H1 (cell line): ENCODE measurements around the gene NPIPB6. TPM values are rescaled to one million over a fixed set of nuclear protein-coding genes. Genes with fewer than 3 reads are reported as not detected.
A peak's percentile ranks its signal among the peaks of the same experiment; 100 is the strongest.

ENCODE experiments used
- CTCF ChIA-PET: fragments of 300-600 bp; sonication (Branson Sonifier 250); formaldehyde crosslinking; loops from one replicate; lab custom pipeline; 2021; ENCODE audit not compliant: partially characterized antibody; lab: Charles Lee
- POLR2A ChIA-PET: fragments of 300-600 bp; sonication (Branson Sonifier 250); formaldehyde crosslinking; loops from one replicate; lab custom pipeline; 2021; ENCODE audit warnings: inconsistent platforms; ENCODE audit not compliant: partially characterized antibody; lab: Charles Lee
- DNase-seq, 2 experiments: peaks; one replicate each; pipeline versions ENCODE4 v3.0.0 to v3.0.0-alpha.2; 2010 to 2022; ENCODE audit warnings: low spot score in 2 of 2, low read depth in 1 of 2, mixed read lengths in 1 of 2
- FAIRE-seq: peaks from 2 replicates; lab custom pipeline; 2011; peaks lifted over from hg19 to GRCh38; lab: Jason Lieb, UNC
- H2AFZ ChIP-seq: 2 replicates; pipeline ENCODE4 v1.8.1; 2012; ENCODE audit warnings: low read length, inconsistent platforms
- H2AK5ac ChIP-seq: 2 replicates; pipeline ENCODE4 v1.6.1; 2013; ENCODE audit warnings: low read depth, low read length
- H2BK120ac ChIP-seq: replicated peaks from 2 replicates; pipeline ENCODE3; 2013; ENCODE audit warnings: low read depth, low read length, inconsistent platforms
- H2BK12ac ChIP-seq: 2 replicates; pipeline ENCODE4 v1.6.1; 2013; ENCODE audit warnings: low read depth, low read length
- H2BK15ac ChIP-seq: 2 replicates; pipeline ENCODE4 v1.6.1; 2013; ENCODE audit warnings: low read length
- H2BK20ac ChIP-seq: 2 replicates; pipeline ENCODE4 v1.6.1; 2013; ENCODE audit warnings: low read length
- H2BK5ac ChIP-seq: 2 replicates; pipeline ENCODE4 v1.6.1; 2013; ENCODE audit warnings: low read depth, low read length
- H3K14ac ChIP-seq: 2 replicates; pipeline ENCODE4 v1.6.1; 2013; ENCODE audit warnings: inconsistent platforms; ENCODE audit not compliant: insufficient read length
- H3K18ac ChIP-seq: 2 replicates; pipeline ENCODE4 v1.6.1; 2013; ENCODE audit warnings: low read length; ENCODE audit errors: extremely low read depth
- H3K23ac ChIP-seq: 2 replicates; pipeline ENCODE4 v1.6.1; 2013; ENCODE audit warnings: inconsistent platforms; ENCODE audit not compliant: insufficient read length
- H3K23me2 ChIP-seq: 2 replicates; pipeline ENCODE4 v1.6.1; 2013; ENCODE audit warnings: low read depth, low read length
- H3K27ac ChIP-seq: 2 replicates; pipeline ENCODE4 v1.6.1; 2011; ENCODE audit warnings: low read depth, low read length, inconsistent platforms
- H3K27me3 ChIP-seq, 4 experiments: replicated peaks in 1 of 4; 1 replicate in 1 of 4; 2 replicates in 3 of 4; pipeline versions ENCODE4 v1.6.1 to v1.8.1; 2011 to 2013; ENCODE audit warnings: low read length in 3 of 4, mild to moderate bottlenecking in 3 of 4, inconsistent platforms in 2 of 4, mixed read lengths in 2 of 4, moderate library complexity in 1 of 4; ENCODE audit not compliant: control insufficient read depth in 3 of 4, insufficient read depth in 3 of 4; ENCODE audit errors: extremely low read depth in 1 of 4
- H3K36me3 ChIP-seq, 4 experiments: 2 replicates each; pipeline versions ENCODE4 v1.6.1 to v1.8.1; 2011 to 2013; ENCODE audit warnings: mild to moderate bottlenecking in 4 of 4, low read length in 3 of 4, moderate library complexity in 2 of 4, control low read depth in 1 of 4, inconsistent platforms in 1 of 4; ENCODE audit not compliant: insufficient read depth in 4 of 4, control insufficient read depth in 2 of 4
- H3K4ac ChIP-seq: replicated peaks from 2 replicates; pipeline ENCODE3; 2013; ENCODE audit warnings: low read length, low read depth, mixed read lengths, inconsistent platforms; ENCODE audit not compliant: insufficient read length
- H3K4me1 ChIP-seq, 4 experiments: replicated peaks in 1 of 4; 1 replicate in 1 of 4; 2 replicates in 3 of 4; pipeline versions ENCODE4 v1.6.1 to v1.8.1; 2011 to 2013; ENCODE audit warnings: low read length in 3 of 4, inconsistent platforms in 2 of 4, mixed read lengths in 1 of 4; ENCODE audit not compliant: insufficient read depth in 4 of 4, control insufficient read depth in 3 of 4
- H3K4me2 ChIP-seq, 2 experiments: 2 replicates each; pipeline versions ENCODE4 v1.6.1 to v1.8.1; 2011 to 2013; ENCODE audit warnings: low read depth in 2 of 2, low read length in 2 of 2, control low read depth in 1 of 2, inconsistent platforms in 1 of 2, mild to moderate bottlenecking in 1 of 2; ENCODE audit not compliant: insufficient read depth in 1 of 2
- H3K4me3 ChIP-seq, 4 experiments: fragments of 200-600, 300-600 bp in 1 of 4; sonication (generic), shearing (Covaris generic), sonication (Bioruptor Twin) in 1 of 4; 2 replicates each; pipeline versions ENCODE4 v1.5.1 to v1.8.1; 2011 to 2016; ENCODE audit warnings: low read length in 4 of 4, low read depth in 3 of 4, control low read depth in 2 of 4, inconsistent platforms in 2 of 4, mild to moderate bottlenecking in 2 of 4, mixed read lengths in 1 of 4, moderate library complexity in 1 of 4; ENCODE audit not compliant: insufficient read depth in 2 of 4; ENCODE audit errors: extremely low read depth in 1 of 4
- H3K56ac ChIP-seq: replicated peaks from 2 replicates; pipeline ENCODE3; 2013; ENCODE audit warnings: low read depth, mild to moderate bottlenecking, mixed read lengths, low read length, inconsistent platforms; ENCODE audit not compliant: insufficient read length
- H3K79me1 ChIP-seq: 2 replicates; pipeline ENCODE4 v1.6.1; 2013; ENCODE audit warnings: low read depth, low read length, control low read depth
- H3K79me2 ChIP-seq, 2 experiments: 2 replicates each; pipeline versions ENCODE4 v1.6.1 to v1.8.1; 2012 to 2013; ENCODE audit warnings: low read length in 2 of 2, mild to moderate bottlenecking in 2 of 2, inconsistent platforms in 1 of 2; ENCODE audit not compliant: insufficient read depth in 2 of 2, control insufficient read depth in 1 of 2
- H3K9ac ChIP-seq, 4 experiments: replicated peaks in 1 of 4; 1 replicate in 1 of 4; 2 replicates in 3 of 4; pipeline versions ENCODE4 v1.6.1 to v1.8.1; 2011 to 2013; ENCODE audit warnings: low read depth in 3 of 4, low read length in 3 of 4, control low read depth in 2 of 4, mild to moderate bottlenecking in 2 of 4, moderate library complexity in 2 of 4, inconsistent platforms in 1 of 4; ENCODE audit errors: extremely low read depth in 1 of 4
- H3K9me3 ChIP-seq, 2 experiments: 2 replicates each; pipeline versions ENCODE4 v1.6.1 to v1.8.1; 2012 to 2013; ENCODE audit warnings: mild to moderate bottlenecking in 2 of 2, moderate library complexity in 2 of 2, control low read depth in 1 of 2, inconsistent platforms in 1 of 2, low read depth in 1 of 2, low read length in 1 of 2, mixed read lengths in 1 of 2; ENCODE audit not compliant: insufficient read depth in 2 of 2
- H4K20me1 ChIP-seq, 2 experiments: replicated peaks in 1 of 2; 2 replicates each; pipeline versions ENCODE3 to v1.8.1; 2011 to 2013; ENCODE audit warnings: inconsistent platforms in 2 of 2, low read length in 2 of 2, mild to moderate bottlenecking in 1 of 2; ENCODE audit not compliant: insufficient read depth in 2 of 2, control insufficient read depth in 1 of 2
- H4K5ac ChIP-seq: 2 replicates; pipeline ENCODE4 v1.6.1; 2013; ENCODE audit warnings: low read length, low read depth, mixed read lengths, inconsistent platforms; ENCODE audit not compliant: insufficient read length
- H4K8ac ChIP-seq: 2 replicates; pipeline ENCODE4 v1.8.0; 2013; ENCODE audit warnings: mild to moderate bottlenecking, moderate library complexity, low read length, inconsistent platforms; ENCODE audit not compliant: insufficient read depth; ENCODE audit errors: extremely low read depth
- H4K91ac ChIP-seq: replicated peaks from 2 replicates; pipeline ENCODE3; 2013; ENCODE audit warnings: low read length, mixed read lengths, inconsistent platforms; ENCODE audit not compliant: insufficient read length
- CBX5 ChIP-seq: fragments of 300-800, 300-1000 bp; sonication (generic); IDR thresholded peaks from 2 replicates; pipeline ENCODE4 v1.7.1; 2016; ENCODE audit warnings: antibody characterized with exemption, low read length, low read depth
- CEBPB ChIP-seq: IDR thresholded peaks from 2 replicates; pipeline ENCODE4 v1.6.1; 2012; ENCODE audit warnings: low read depth, low read length
- E2F6 ChIP-seq: IDR thresholded peaks from 2 replicates; pipeline ENCODE4 v1.6.1; 2012; ENCODE audit warnings: inconsistent platforms
- HDAC2 ChIP-seq, 2 experiments: fragments of 300-600 bp in 1 of 2; sonication (generic) in 1 of 2; IDR thresholded peaks; 2 replicates each; pipeline ENCODE4 v1.6.1; 2011 to 2012; ENCODE audit warnings: low read depth in 2 of 2, low read length in 2 of 2, mild to moderate bottlenecking in 2 of 2, moderate library complexity in 2 of 2, borderline replicate concordance in 1 of 2, inconsistent platforms in 1 of 2
- HDAC6 ChIP-seq: IDR thresholded peaks from one replicate; pipeline ENCODE4 v1.7.1; 2012; ENCODE audit warnings: low read depth, mild to moderate bottlenecking, inconsistent platforms, low read length, moderate library complexity
- KDM5A ChIP-seq: fragments of 200-600 bp; IDR thresholded peaks from 2 replicates; pipeline ENCODE4 v1.7.1; 2012; ENCODE audit warnings: mild to moderate bottlenecking, low read length, inconsistent platforms, mixed read lengths
- POLR2AphosphoS5 ChIP-seq: IDR thresholded peaks from 2 replicates; pipeline ENCODE4 v1.6.1; 2011; ENCODE audit warnings: low read depth, low read length
- POU5F1 ChIP-seq: IDR thresholded peaks from 2 replicates; pipeline ENCODE4 v1.6.1; 2011; ENCODE audit warnings: low read depth, mild to moderate bottlenecking, low read length, moderate library complexity
- SAP30 ChIP-seq: fragments of 300-600 bp; sonication (generic); IDR thresholded peaks from 2 replicates; pipeline ENCODE4 v1.7.1; 2012; ENCODE audit warnings: low read length, moderate library complexity, mild to moderate bottlenecking, inconsistent platforms; ENCODE audit not compliant: insufficient read depth, insufficient replicate concordance
- SP1 ChIP-seq: IDR thresholded peaks from 2 replicates; pipeline ENCODE4 v1.6.1; 2011; ENCODE audit warnings: low read depth, low read length
- YY1 ChIP-seq: IDR thresholded peaks from 2 replicates; pipeline ENCODE4 v1.6.1; 2011; ENCODE audit warnings: low read depth, mild to moderate bottlenecking, low read length
- ZNF274 ChIP-seq: IDR thresholded peaks from 2 replicates; pipeline ENCODE4 v1.7.0; 2012; ENCODE audit warnings: low read length, borderline replicate concordance; ENCODE audit errors: extremely low read depth
- WGBS, 2 experiments: shearing (Covaris generic) in 1 of 2; methylation state at CpG; one replicate each; pipeline versions ENCODE4 v1.1.6 to v1.1.7; 2013 to 2015; ENCODE audit warnings: low lambda C conversion rate in 2 of 2, mixed read lengths in 2 of 2, inconsistent platforms in 1 of 2, low coverage in 1 of 2, missing lambda C conversion rate in 1 of 2; ENCODE audit not compliant: insufficient replicate concordance in 2 of 2, insufficient coverage in 1 of 2, insufficient read length in 1 of 2; ENCODE audit errors: extremely low coverage in 1 of 2, missing lambda C conversion rate in 1 of 2; 5-methylcytosine and 5-hydroxymethylcytosine counted together
- polyA plus RNA-seq, 7 experiments: library from polyadenylated mRNA; depleted of rRNA in 3 of 7; stranded (reverse) in 5 of 7; unstranded in 2 of 7; fragments of >200 nt in 5 of 7; fragments of 200-250 nt in 2 of 7; gene quantifications; 1 replicate in 5 of 7; 2 replicates in 1 of 7; 4 replicates in 1 of 7; pipeline versions ENCODE4 v1.2.1 to v1.2.3, GENCODE V29; 2011 to 2013; ENCODE audit warnings: missing spikeins in 2 of 7, mixed read lengths in 2 of 7
- total RNA-seq: library from RNA; stranded (reverse); fragmentation: NEBNext Ultra II Directional; extraction: Animal tissue kit (Norgen Biotek cat#: 25700); gene quantifications from 2 replicates; pipeline ENCODE4 v1.2.1, GENCODE V29; 2021

Gene NPIPB6
- total and polyA plus RNA-seq, 2 of the 8 experiments (the other 6 are each of a cell fraction or from before 2014, with no cell fraction given) = 0.83 to 1.9 TPM

DNA sequence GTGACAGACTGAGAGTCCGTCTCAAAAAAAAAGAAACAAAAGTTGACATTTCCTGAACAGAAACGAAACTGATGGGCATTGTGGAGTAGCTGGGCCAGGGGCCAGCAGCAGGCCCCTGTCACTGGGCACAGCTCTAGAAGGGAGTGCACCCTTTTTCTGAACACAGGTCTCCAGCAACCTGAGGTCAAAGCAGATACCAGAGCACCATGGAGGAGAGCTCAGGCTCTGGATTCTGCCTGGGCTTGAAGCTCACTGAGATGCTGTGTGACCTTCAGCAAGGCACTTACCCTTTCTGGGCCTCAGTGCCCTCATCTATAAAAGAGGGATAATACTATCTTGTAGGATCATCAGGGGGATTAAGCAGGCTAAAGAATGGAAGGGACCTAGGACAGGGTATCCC is 66.0 kb downstream of the NPIPB6 start:
- no peak overlapping the region for H4K91ac ChIP-seq
- H3K9me3 ChIP-seq = no peaks in the 10 kb centered on the region
- DNase-seq = no peak
- no peak overlapping the region for H2BK5ac ChIP-seq
- no peak overlapping the region for H3K4me2 ChIP-seq
- peak overlapping the region; percentile 4; the same call in 1 of the 2 replicates for H4K8ac ChIP-seq
- H3K23ac ChIP-seq = no peak overlapping the region
- peaks cover 6 to 37% (median 22%) of the 10 kb centered on the region in 4 experiments for H3K4me1 ChIP-seq
- peaks cover 0 to 8% (median 2%) of the 10 kb centered on the region in 4 experiments; a peak in 2 of 8 replicates for H3K36me3 ChIP-seq
- no peak overlapping the region for H3K14ac ChIP-seq
- POLR2A ChIA-PET = interaction anchor here (0.6 to 5.1 kb wide), 7 partner anchors 9 to 125 kb away, joined by 3 to 22 read pairs (median 4); no protein-coding TSS in a partner anchor
- TF ChIP-seq YY1 (no peak), HDAC6 (no peak), HDAC2 (IDR thresholded peaks at IDR 0.05; ENCODE audit: borderline replicate concordance in 1 of 2, low read depth in 2 of 2, low read length in 2 of 2) (no peak), SAP30 (no peak), CBX5 (no peak), POLR2AphosphoS5 (no peak), KDM5A (no peak), CEBPB (no peak), ZNF274 (no peak), SP1 (no peak), E2F6 (no peak), POU5F1 (no peak)
- FAIRE-seq = no peak
- H2AK5ac ChIP-seq = no peak overlapping the region
- no peak overlapping the region for H2BK20ac ChIP-seq
- WGBS, 2 experiments = 89% methylated on average over 2 of the region's 2 CpGs; no CpG with 5 or more reads in 1 of the 2 experiments
- no peak overlapping the region for H2BK15ac ChIP-seq
- peaks cover 38 to 49% of the 10 kb centered on the region in 2 experiments for H4K20me1 ChIP-seq
- no peak overlapping the region for H2BK120ac ChIP-seq
- H3K4me3 ChIP-seq = 0 out of 8 replicates have a peak overlapping the region, but pooled peaks of 1 of the 4 experiments have one; percentile 3
- H3K9ac ChIP-seq = no peak overlapping the region
- H3K27ac ChIP-seq = no peak overlapping the region
- no peak overlapping the region for H3K4ac ChIP-seq
- peaks cover 10 to 92% of the 10 kb centered on the region in 2 experiments for H3K79me2 ChIP-seq
- peaks cover 37% of the 10 kb centered on the region for H3K79me1 ChIP-seq
- peaks cover 7% of the 10 kb centered on the region for H3K23me2 ChIP-seq
- H2AFZ ChIP-seq = no peak overlapping the region
- CTCF ChIA-PET = interaction anchor here (1.0 to 4.4 kb wide), 7 partner anchors 15 to 26 kb away, joined by 3 to 32 read pairs (median 15); no protein-coding TSS in a partner anchor
- no peak overlapping the region for H3K56ac ChIP-seq
- no peak overlapping the region for H4K5ac ChIP-seq
- no peak overlapping the region for H3K18ac ChIP-seq
- no peak overlapping the region for H2BK12ac ChIP-seq
- no peaks in the 10 kb centered on the region for H3K27me3 ChIP-seq
